Midbrain (tissue), 1 donor: Measurements from ENCODE around the gene STAG1.
"Not testable (repeated sequence)": the region's sequence is repeated elsewhere in the genome, so short reads cannot be mapped to it uniquely, and the experiment has no call there.

Source experiments
- DNase-seq: peaks from one replicate; lab custom pipeline; 2025; lab: John Stamatoyannopoulos, UW

STAG1 gene

GRCh38 chr3:136745916-136746315, 6.3 kb downstream of the STAG1 start:
- DNase-seq: no peak

GRCh38 chr3:136741063-136741462, 11.1 kb downstream of the STAG1 start:
- DNase-seq: no peak

GRCh38 chr3:136740351-136740958, 11.7 kb downstream of the STAG1 start:
- no peak for DNase-seq

GRCh38 chr3:136736950-136737349, 15.2 kb downstream of the STAG1 start:
- DNase-seq: not testable (repeated sequence)

- DNase-seq: no peak
Observed at GRCh38 chr3:136735103-136735502, 17.1 kb downstream of the STAG1 start.

- no peak for DNase-seq
Observed at GRCh38 chr3:136734382-136735070, 17.7 kb downstream of the STAG1 start.

GRCh38 chr3:136733317-136733833, 18.8 kb downstream of the STAG1 start:
- DNase-seq: no peak

- DNase-seq: peak; percentile 37
Observed at GRCh38 chr3:136731274-136731884, 20.8 kb downstream of the STAG1 start.

GRCh38 chr3:136730595-136731273, 21.4 kb downstream of the STAG1 start:
- no peak for DNase-seq

- DNase-seq: no peak
Observed at GRCh38 chr3:136728918-136729317, 23.3 kb downstream of the STAG1 start.

GRCh38 chr3:136728473-136728872, 23.7 kb downstream of the STAG1 start:
- no peak for DNase-seq

GRCh38 chr3:136725468-136725867, 26.7 kb downstream of the STAG1 start:
- no peak for DNase-seq

GRCh38 chr3:136722916-136723315, 29.3 kb downstream of the STAG1 start:
- DNase-seq: not testable (repeated sequence)

GRCh38 chr3:136722399-136722798, 29.8 kb downstream of the STAG1 start:
- DNase-seq: not testable (repeated sequence)

GRCh38 chr3:136720091-136720490, 32.1 kb downstream of the STAG1 start:
- DNase-seq: no peak

GRCh38 chr3:136716629-136717028, 35.5 kb downstream of the STAG1 start:
- DNase-seq: no peak

GRCh38 chr3:136714020-136714419, 38.2 kb downstream of the STAG1 start:
- DNase-seq: no peak

GRCh38 chr3:136712941-136713340, 39.2 kb downstream of the STAG1 start:
- DNase-seq: no peak

- not testable (repeated sequence) for DNase-seq
Observed at GRCh38 chr3:136711888-136712287, 40.3 kb downstream of the STAG1 start.

- DNase-seq: no peak
Observed at GRCh38 chr3:136711277-136711676, 40.9 kb downstream of the STAG1 start.

- not testable (repeated sequence) for DNase-seq
Observed at GRCh38 chr3:136709775-136710174, 42.4 kb downstream of the STAG1 start.

- no peak for DNase-seq
Observed at GRCh38 chr3:136708333-136708985, 43.7 kb downstream of the STAG1 start.
